Measurements from ENCODE around the gene CYP19A1.
"Not testable (repeated sequence)": the region's sequence is repeated elsewhere in the genome, so short reads cannot be mapped to it uniquely, and the experiment has no call there.

Gene CYP19A1

DNA sequence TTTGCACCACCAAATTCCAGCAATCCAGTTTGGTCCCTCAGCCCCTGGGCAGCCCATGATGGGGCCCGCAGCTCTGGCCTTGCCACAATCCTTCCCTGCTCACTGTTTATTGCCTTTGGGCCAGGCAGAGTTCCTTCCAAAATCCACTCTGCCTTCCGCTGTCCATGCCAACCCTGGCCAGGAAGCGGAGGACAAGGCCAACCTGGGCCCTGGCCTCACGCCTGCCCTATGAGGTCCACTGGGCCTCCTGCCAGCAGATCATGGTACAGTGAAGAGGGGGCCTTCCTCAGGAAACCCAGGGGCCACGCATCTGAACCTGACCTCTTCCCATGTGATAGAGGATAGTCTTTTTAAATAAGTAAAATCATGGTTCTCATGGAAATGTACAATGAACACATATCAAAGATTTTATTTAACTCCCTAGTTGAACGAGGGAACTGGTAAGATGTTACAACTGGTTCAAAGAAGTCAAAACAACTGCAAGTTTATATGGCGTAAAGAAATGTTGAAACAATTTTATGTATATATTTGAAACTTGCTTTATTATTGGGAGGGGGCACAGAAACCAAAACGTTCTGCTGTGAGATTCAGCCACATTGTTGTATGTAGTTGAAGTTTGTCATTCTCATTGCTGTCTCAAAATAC is 147.8 kb downstream of the CYP19A1 start:
- no peak for ATAC-seq (replicated peaks)
- peaks cover 0 to 5% of the 10 kb centered on the region in 2 donors for H3K4me1 Mint-ChIP-seq (ENCODE audit: low read depth in 2 of 2)

DNA sequence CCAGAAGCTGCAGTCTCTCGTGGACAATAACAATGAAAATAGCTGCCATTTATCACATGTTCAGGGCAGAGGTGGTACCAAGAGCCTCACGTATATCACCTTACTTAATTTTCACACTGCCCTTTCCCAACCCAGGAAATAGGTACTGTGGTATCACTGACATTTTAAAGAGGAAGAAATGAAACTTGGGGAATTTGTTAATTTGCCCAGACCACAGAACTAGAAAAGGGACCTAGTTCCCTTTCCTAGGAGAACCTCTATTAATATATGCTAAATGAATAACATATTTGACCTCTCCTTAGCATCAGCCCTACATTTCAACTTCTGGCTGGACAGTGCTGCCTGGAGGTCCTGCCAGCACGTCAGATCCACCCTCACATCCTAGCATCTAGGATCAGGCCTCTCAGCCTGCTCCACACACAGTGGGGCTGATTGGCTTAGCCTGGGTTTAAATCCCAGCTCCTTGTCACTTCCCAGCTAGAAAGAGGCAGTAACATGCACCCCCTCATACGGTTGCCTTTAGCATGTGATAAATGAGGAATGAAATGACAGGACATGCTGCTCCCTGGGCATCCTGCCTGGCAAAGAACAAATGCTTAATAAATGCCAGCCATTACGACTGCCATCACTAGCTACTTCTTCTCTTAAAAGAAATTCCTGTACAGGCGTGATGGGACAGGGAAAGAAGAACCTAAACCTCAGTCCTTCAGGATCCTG is 148.6 kb downstream of the CYP19A1 start:
- H3K4me1 Mint-ChIP-seq (ENCODE audit: low read depth in 2 of 2) = peaks cover 0 to 5% of the 10 kb centered on the region in 2 donors
- no peaks in the 10 kb centered on the region for H3K9me3 Mint-ChIP-seq
- no peak for ATAC-seq (replicated peaks)
- H3K27ac Mint-ChIP-seq = no peak overlapping the region
- no peak overlapping the region for H3K4me3 Mint-ChIP-seq
- H3K36me3 Mint-ChIP-seq (ENCODE audit: insufficient read depth) = no peaks in the 10 kb centered on the region
- DNase-seq = no peak
- H3K27me3 Mint-ChIP-seq = peaks cover 56 to 61% of the 10 kb centered on the region in 2 donors

More for the DNA sequence above, 147.8 kb downstream of the CYP19A1 start:
- no peak overlapping the region for H3K4me3 Mint-ChIP-seq
- no peak overlapping the region for H3K27ac Mint-ChIP-seq
- H3K27me3 Mint-ChIP-seq = peaks cover 49 to 54% of the 10 kb centered on the region in 2 donors
- no peak for DNase-seq
- H3K36me3 Mint-ChIP-seq (ENCODE audit: insufficient read depth) = no peaks in the 10 kb centered on the region
- no peaks in the 10 kb centered on the region for H3K9me3 Mint-ChIP-seq

DNA sequence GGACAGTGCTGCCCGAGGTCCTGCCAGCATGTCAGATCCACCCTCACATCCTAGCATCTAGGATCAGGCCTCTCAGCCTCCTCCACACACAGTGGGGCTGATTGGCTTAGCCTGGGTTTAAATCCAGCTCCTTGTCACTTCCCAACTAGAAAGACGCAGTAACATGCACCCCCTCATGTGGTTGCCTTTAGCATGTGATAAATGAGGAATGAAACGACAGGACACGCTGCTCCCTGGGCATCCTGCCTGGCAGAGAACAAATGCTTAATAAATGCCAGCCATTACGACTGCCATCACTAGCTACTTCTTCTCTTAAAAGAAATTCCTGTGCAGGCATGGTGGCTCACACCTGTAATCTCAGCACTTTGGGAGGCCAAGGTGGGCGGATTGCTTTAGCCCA is 149.6 kb downstream of the CYP19A1 start:
- not testable (repeated sequence) for H3K4me3 Mint-ChIP-seq; H3K9me3 Mint-ChIP-seq; H3K36me3 Mint-ChIP-seq (ENCODE audit: insufficient read depth); H3K4me1 Mint-ChIP-seq (ENCODE audit: low read depth in 2 of 2); ATAC-seq (replicated peaks); DNase-seq; H3K27ac Mint-ChIP-seq
- peaks cover 53 to 63% of the 10 kb centered on the region in 2 donors for H3K27me3 Mint-ChIP-seq

DNA sequence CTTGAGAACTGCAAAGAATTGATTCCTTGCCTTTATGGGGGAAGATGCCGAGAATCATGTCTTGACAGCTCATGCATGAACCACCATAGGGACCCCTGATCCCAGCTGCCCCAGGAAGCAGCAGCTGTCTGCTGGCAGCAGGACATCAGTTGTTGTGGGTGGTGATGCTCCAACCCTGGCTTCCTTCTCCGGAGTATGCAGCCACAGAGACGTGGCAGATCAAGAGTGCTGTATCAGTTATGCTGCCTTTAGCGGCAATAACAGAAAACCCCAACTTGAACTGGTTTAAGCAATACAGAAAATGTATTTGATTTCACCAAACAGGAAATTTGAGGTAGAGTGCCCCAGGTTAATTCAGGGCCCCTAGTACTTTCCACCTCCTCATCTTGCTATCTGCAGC is 151.5 kb downstream of the CYP19A1 start:
- ATAC-seq (replicated peaks) = no peak

DNA sequence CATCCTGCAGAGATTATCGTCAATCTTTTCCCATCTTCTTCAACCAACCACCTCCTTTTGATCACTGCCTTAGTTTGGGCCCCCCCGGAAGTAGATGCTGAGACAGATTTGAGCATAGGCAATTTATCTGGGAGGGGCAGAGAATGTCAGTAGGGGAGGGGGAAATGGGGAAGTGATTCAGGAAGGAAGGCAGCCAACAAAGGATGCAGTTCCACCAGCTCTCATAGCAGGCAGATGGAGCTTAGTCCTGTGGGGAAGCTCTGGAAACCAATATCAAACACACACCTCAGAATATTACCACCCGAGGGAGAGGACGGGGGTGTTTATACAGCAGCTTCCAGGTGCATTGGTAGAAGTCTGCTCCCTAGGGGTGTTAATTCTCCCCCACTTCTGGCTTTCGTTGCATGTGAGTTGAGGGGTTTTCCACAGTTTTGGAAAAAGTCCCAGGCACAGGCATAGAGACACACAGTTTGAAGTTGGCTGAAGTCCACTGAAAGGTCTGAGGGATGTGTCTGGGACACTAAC is 152.2 kb downstream of the CYP19A1 start:
- H3K4me1 Mint-ChIP-seq (ENCODE audit: low read depth in 2 of 2) = no peaks in the 10 kb centered on the region
- no peak for DNase-seq
- no peak for ATAC-seq (replicated peaks)
- no peak overlapping the region for H3K27ac Mint-ChIP-seq
- H3K36me3 Mint-ChIP-seq (ENCODE audit: insufficient read depth) = no peaks in the 10 kb centered on the region
- H3K27me3 Mint-ChIP-seq = peaks cover 32 to 69% of the 10 kb centered on the region in 2 donors
- no peaks in the 10 kb centered on the region for H3K9me3 Mint-ChIP-seq
- H3K4me3 Mint-ChIP-seq = no peak overlapping the region

More for the DNA sequence above, 151.5 kb downstream of the CYP19A1 start:
- Mint-ChIP-seq H3K27me3 (peaks cover 38 to 62% of the 10 kb centered on the region in 2 donors), H3K27ac (no peak overlapping the region), H3K36me3 (ENCODE audit: insufficient read depth) (no peaks in the 10 kb centered on the region), H3K9me3 (no peaks in the 10 kb centered on the region), H3K4me1 (ENCODE audit: low read depth in 2 of 2) (no peaks in the 10 kb centered on the region), H3K4me3 (no peak overlapping the region)
- no peak for DNase-seq

DNA sequence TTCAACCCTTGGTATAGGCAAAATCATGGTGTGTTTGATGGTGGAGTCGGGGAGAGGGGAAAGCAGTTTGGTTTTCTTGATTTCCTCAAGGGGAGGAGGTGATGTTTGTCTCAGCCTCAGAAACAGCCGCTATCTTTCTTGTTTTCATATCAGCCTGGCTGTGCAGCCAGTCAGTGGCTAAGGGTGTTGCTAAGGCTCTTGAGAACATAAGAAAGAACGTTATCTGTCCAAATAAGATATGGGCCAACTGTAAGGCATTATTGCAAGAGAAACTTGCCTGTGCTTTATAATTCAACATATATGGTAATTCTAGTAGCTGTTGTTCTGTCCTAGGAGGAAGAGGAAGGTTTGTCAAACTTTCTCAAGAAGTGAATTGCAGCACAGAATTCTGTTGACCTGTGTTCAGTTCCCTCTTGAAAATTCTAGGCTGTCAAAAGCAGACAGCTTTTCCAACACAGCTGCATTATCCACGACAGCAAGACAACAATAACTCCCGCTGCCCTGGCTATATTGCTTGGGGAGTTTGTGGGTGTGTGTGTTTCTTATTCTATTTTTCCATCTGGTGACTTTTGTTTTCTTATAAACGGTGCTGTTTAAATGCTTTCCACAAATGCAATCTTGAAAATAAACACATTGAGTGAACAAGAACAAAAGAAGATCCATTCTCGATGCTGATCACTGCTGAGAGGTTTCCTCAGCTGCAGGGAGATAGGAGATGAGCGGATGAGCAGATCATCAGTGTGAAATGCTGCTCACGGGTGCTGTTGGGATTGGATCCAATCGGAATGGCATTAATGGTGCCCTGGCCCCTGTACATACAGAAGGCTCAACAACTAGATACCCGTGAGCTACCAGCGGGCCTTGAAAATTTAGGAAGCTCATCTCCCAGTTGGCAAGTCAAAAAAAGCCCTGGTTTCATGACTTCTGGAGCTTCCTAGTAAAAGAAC is 152.9 kb downstream of the CYP19A1 start:
- no peak overlapping the region for H3K27ac Mint-ChIP-seq
- no peak overlapping the region for H3K4me3 Mint-ChIP-seq
- H3K4me1 Mint-ChIP-seq (ENCODE audit: low read depth in 2 of 2) = no peaks in the 10 kb centered on the region
- H3K27me3 Mint-ChIP-seq = peaks cover 30 to 71% of the 10 kb centered on the region in 2 donors
- ATAC-seq (replicated peaks) (no peak), DNase-seq (no peak)
- no peaks in the 10 kb centered on the region for H3K9me3 Mint-ChIP-seq
- H3K36me3 Mint-ChIP-seq (ENCODE audit: insufficient read depth) = no peaks in the 10 kb centered on the region

DNA sequence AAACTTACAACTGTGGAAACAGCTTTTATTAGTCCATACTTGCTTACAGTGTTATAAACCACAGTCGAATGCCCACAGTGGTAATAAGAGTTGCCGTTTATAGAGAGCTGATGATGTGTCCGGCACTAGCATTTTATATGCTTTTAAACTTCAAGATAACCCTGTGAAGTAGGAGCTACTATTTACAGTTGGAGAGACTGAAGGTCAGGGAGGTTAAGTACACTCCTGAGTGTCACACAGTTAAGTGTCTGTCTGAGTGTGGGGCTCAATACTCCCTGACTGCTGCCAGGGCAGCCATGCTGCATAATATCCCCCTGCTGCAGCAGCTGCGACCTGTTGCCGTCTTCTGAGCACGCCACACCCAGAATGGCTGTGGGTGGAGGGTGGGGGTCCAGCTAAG is 153.8 kb downstream of the CYP19A1 start:
- ATAC-seq (replicated peaks) (no peak), DNase-seq (no peak)
- Mint-ChIP-seq H3K4me3 (no peak overlapping the region), H3K27me3 (peaks cover 30 to 71% of the 10 kb centered on the region in 2 donors), H3K36me3 (ENCODE audit: insufficient read depth) (no peaks in the 10 kb centered on the region), H3K27ac (no peak overlapping the region), H3K9me3 (no peaks in the 10 kb centered on the region), H3K4me1 (ENCODE audit: low read depth in 2 of 2) (no peaks in the 10 kb centered on the region)

DNA sequence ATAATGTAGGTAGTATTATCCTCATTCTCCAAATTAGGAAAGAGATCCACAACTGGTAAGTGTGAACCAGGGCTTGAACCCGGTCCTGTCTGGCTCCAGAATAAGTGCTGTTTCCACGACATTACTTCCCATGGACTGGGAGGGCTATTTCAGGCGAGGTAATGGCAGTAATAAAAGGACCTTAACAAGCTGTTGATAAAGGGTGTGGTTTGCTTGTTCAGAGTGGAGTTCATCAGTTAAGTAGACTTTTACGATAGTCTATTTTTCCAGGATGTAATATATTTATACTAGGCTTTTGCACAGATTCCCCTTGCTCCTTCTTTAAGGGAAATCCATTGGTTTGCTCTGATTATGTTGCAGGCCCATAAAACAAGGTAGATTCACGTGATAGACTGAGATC is 155.3 kb downstream of the CYP19A1 start:
- H3K9me3 Mint-ChIP-seq = no peaks in the 10 kb centered on the region
- peaks cover 22 to 61% of the 10 kb centered on the region in 2 donors for H3K27me3 Mint-ChIP-seq
- no peak overlapping the region for H3K4me3 Mint-ChIP-seq
- H3K36me3 Mint-ChIP-seq (ENCODE audit: insufficient read depth) = no peaks in the 10 kb centered on the region
- DNase-seq (no peak), ATAC-seq (replicated peaks) (no peak)
- no peaks in the 10 kb centered on the region for H3K4me1 Mint-ChIP-seq (ENCODE audit: low read depth in 2 of 2)
- no peak overlapping the region for H3K27ac Mint-ChIP-seq

DNA sequence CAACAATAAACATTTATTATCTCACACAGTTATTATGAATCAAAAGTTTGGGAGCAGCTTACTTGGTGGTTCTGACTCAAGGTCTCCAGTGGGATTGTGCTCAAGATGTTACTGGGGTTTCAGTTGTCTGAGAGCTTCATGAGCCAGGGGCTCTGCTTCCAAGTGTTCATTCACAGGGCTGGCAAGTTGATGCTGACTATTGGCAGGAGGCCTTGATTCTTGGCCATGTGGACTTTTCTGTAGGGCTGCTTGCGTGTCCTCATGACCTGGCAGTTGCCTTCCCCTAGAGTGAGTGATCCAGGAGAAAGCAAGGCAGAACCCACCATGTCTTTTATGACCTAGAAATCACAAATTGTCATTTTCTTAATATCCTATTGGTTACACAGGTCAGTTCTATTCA is 156.5 kb downstream of the CYP19A1 start:
- H3K27me3 Mint-ChIP-seq = peaks cover 20 to 52% of the 10 kb centered on the region in 2 donors
- no peak for DNase-seq
- ATAC-seq (replicated peaks) = no peak
- no peaks in the 10 kb centered on the region for H3K36me3 Mint-ChIP-seq (ENCODE audit: insufficient read depth)
- no peak overlapping the region for H3K4me3 Mint-ChIP-seq
- H3K9me3 Mint-ChIP-seq = no peaks in the 10 kb centered on the region
- H3K27ac Mint-ChIP-seq = no peak overlapping the region
- no peaks in the 10 kb centered on the region for H3K4me1 Mint-ChIP-seq (ENCODE audit: low read depth in 2 of 2)

DNA sequence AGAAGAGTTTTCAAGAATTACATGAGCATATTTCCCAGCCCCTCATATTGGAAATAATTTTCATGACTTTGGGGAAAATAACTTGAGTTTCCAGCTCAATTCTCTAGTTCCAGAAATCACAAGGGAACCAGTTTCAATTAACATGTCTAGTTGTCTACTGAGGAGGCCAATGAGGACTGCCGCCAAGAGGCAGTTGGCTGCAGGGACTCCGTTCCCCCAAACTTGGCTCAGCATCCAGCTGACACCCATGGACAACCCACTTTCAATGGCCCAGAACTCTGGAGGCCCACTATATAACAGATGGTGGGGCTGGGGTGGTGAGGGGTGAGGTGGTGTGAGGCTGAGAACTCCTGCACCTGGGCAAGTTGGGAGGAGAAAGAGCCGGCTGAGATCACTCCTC is 157.2 kb downstream of the CYP19A1 start:
- H3K27me3 Mint-ChIP-seq = peaks cover 14 to 45% of the 10 kb centered on the region in 2 donors
- no peaks in the 10 kb centered on the region for H3K9me3 Mint-ChIP-seq
- no peak overlapping the region for H3K4me3 Mint-ChIP-seq
- DNase-seq (no peak), ATAC-seq (replicated peaks) (no peak)
- no peaks in the 10 kb centered on the region for H3K4me1 Mint-ChIP-seq (ENCODE audit: low read depth in 2 of 2)
- no peaks in the 10 kb centered on the region for H3K36me3 Mint-ChIP-seq (ENCODE audit: insufficient read depth)
- no peak overlapping the region for H3K27ac Mint-ChIP-seq

DNA sequence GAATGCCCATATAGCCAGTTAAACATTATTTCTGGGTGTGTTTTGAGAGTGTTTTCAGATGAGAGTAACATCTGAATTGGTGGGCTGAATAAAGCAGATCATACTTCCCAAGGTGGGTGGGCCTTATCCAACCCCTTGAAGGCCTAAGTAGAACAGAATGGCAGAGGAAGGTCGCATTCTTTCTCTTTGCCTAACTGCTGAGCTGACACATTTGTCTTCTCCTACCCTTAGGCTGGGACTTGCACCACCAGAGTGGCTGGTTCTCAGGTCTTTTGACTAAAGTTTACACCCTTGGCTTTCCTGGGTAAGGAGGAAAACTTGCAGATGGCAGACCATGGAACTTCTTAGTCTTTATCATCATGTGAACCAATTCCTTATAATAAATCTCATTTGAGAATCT is 157.9 kb downstream of the CYP19A1 start:
- Mint-ChIP-seq H3K27me3 (peaks cover 10 to 38% of the 10 kb centered on the region in 2 donors), H3K36me3 (ENCODE audit: insufficient read depth) (no peaks in the 10 kb centered on the region), H3K9me3 (no peaks in the 10 kb centered on the region), H3K4me3 (no peak overlapping the region), H3K27ac (no peak overlapping the region), H3K4me1 (ENCODE audit: low read depth in 2 of 2) (no peaks in the 10 kb centered on the region)
- no peak for ATAC-seq (replicated peaks)
- no peak for DNase-seq

DNA sequence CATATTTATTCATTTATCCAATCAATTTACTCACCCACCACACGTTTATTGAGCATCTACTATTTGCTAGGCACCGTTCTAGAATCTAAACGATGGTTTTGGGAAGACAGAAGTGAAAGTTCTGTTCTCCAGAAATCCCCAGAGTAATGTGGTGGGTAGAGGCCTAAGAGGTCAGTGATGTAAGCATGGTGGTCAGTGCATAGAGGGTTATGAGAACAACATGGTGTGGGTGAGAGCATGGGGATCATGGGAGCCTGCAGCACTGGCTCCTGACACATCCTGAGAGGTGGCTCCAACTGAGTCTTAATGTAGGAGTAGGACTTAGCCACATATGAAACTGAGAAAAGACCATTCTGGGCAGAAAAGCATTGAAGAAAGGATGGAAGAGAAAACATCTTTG is 158.4 kb downstream of the CYP19A1 start:
- Mint-ChIP-seq H3K27ac (no peak overlapping the region), H3K36me3 (ENCODE audit: insufficient read depth) (no peaks in the 10 kb centered on the region), H3K4me1 (ENCODE audit: low read depth in 2 of 2) (no peaks in the 10 kb centered on the region), H3K4me3 (no peak overlapping the region), H3K27me3 (peaks cover 5 to 33% of the 10 kb centered on the region in 2 donors), H3K9me3 (no peaks in the 10 kb centered on the region)
- DNase-seq (no peak), ATAC-seq (replicated peaks) (no peak)

DNA sequence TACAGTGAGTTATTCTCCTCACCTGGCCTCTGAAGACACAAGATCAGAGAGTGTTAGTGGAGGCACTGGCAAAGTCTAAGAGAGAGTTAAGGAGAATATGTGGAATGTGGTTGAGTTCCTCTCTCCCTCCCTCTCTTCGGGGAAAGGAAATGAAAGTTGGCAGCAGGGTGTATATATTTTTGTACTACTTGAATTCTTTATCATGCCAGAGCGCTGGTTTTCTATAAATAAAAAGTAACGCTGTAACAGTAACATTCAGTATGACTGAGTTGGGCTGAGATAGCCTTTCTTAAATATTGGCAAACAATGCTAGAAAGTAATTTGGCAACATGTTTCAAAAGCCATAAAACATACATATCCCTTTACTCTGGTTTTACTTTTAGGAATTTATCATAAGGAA is 166.2 kb downstream of the CYP19A1 start:
- no peak for DNase-seq
- no peaks in the 10 kb centered on the region for H3K4me1 Mint-ChIP-seq (ENCODE audit: low read depth in 2 of 2)
- no peak overlapping the region for H3K27ac Mint-ChIP-seq
- no peak overlapping the region for H3K4me3 Mint-ChIP-seq
- H3K36me3 Mint-ChIP-seq (ENCODE audit: insufficient read depth) = no peaks in the 10 kb centered on the region
- no peaks in the 10 kb centered on the region for H3K9me3 Mint-ChIP-seq
- H3K27me3 Mint-ChIP-seq = peaks cover 27 to 30% of the 10 kb centered on the region in 2 donors
- ATAC-seq (replicated peaks) = no peak

Data from effector memory CD8-positive, alpha-beta T cell (primary cell).